K562 (cell line): ENCODE measurements around the gene DPY19L3. TPM values are rescaled to one million over a fixed set of nuclear protein-coding genes. Genes with fewer than 3 reads are reported as not detected.

Experiments
- ATAC-seq: fragments of 200-7000 bp; cut with Tn5 transposase; 3 replicates; pipeline ENCODE4 v1.9.1; 2020; ENCODE audit warnings: moderate library complexity
- BruUV-seq: library from RNA; stranded (reverse); fragments of 400-500 nt; replicated peaks from 2 replicates; lab custom pipeline; 2021; lab: Mats Ljungman, UMichigan
- CTCF ChIA-PET: fragments of 300-600 bp; formaldehyde crosslinking; extraction: SDS; loops from one replicate; lab custom pipeline; 2021; ENCODE audit warnings: low intra/inter-chr PET ratio; lab: Yijun Ruan, JAX
- POLR2A ChIA-PET: fragments of 300-600, 350-650 bp; sonication (Branson Sonifier 250); formaldehyde crosslinking; extraction: SDS; loops from one replicate; lab custom pipeline; 2021; ENCODE audit warnings: antibody characterized with exemption, inconsistent platforms; lab: Yijun Ruan, JAX
- DNase-seq, 4 experiments: peaks; one replicate each; pipeline versions ENCODE4 v3.0.0 to v3.0.0-alpha.2; 2011 to 2018; ENCODE audit warnings: low spot score in 3 of 4, mixed read lengths in 3 of 4; ENCODE audit errors: extremely low read depth in 1 of 4
- FAIRE-seq: peaks from 2 replicates; lab custom pipeline; 2011; peaks lifted over from hg19 to GRCh38; lab: Jason Lieb, UNC
- H2AFZ ChIP-seq: 2 replicates; pipeline ENCODE4 v1.6.0; 2011; ENCODE audit warnings: low read depth, low read length, control low read depth, inconsistent platforms
- H3K27ac ChIP-seq: fragments of 200-600 bp; 3 replicates; pipeline ENCODE4 v1.8.0; 2011; ENCODE audit warnings: low read depth, mild to moderate bottlenecking, control low read depth, inconsistent platforms, low read length, moderate library complexity, mixed read lengths; ENCODE audit errors: extremely low read depth
- H3K27me3 ChIP-seq, 2 experiments: fragments of 300-600 bp in 1 of 2; 2 replicates in 1 of 2; 3 replicates in 1 of 2; pipeline versions ENCODE4 v1.6.0 to v1.8.0; 2011; ENCODE audit warnings: inconsistent platforms in 2 of 2, low read length in 2 of 2, mild to moderate bottlenecking in 1 of 2, mixed read lengths in 1 of 2, moderate library complexity in 1 of 2; ENCODE audit not compliant: control insufficient read depth in 2 of 2, insufficient read depth in 2 of 2
- H3K36me3 ChIP-seq: fragments of 300-600 bp; 3 replicates; pipeline ENCODE4 v1.8.0; 2011; ENCODE audit warnings: mild to moderate bottlenecking, low read length, inconsistent platforms; ENCODE audit not compliant: control insufficient read depth, insufficient read depth
- H3K4me1 ChIP-seq, 2 experiments: fragments of 200-600 bp in 1 of 2; replicated peaks in 1 of 2; 2 replicates in 1 of 2; 3 replicates in 1 of 2; pipeline versions ENCODE4 v1.5.1 to v1.8.0; 2011; ENCODE audit warnings: inconsistent platforms in 2 of 2, low read length in 2 of 2, mild to moderate bottlenecking in 1 of 2, mixed read lengths in 1 of 2, moderate library complexity in 1 of 2; ENCODE audit not compliant: control insufficient read depth in 2 of 2, insufficient read depth in 2 of 2
- H3K4me2 ChIP-seq: 2 replicates; pipeline ENCODE4 v1.6.1; 2011; ENCODE audit warnings: low read length, control low read depth, inconsistent platforms, mixed read lengths; ENCODE audit not compliant: insufficient read depth
- H3K4me3 ChIP-seq: fragments of 200-600 bp; sonication (generic), shearing (Covaris generic); 2 replicates; pipeline ENCODE4 v1.5.1; 2016; ENCODE audit warnings: control low read depth, inconsistent platforms
- H3K79me2 ChIP-seq: fragments of 200-600 bp; 3 replicates; pipeline ENCODE4 v1.8.0; 2011; ENCODE audit warnings: low read length, inconsistent platforms; ENCODE audit not compliant: control insufficient read depth, insufficient read depth
- H3K9ac ChIP-seq, 2 experiments: 2 replicates each; pipeline versions ENCODE4 v1.6.0 to v1.6.1; 2011; ENCODE audit warnings: low read depth in 2 of 2, low read length in 2 of 2, control low read depth in 1 of 2, inconsistent platforms in 1 of 2, mild to moderate bottlenecking in 1 of 2, mixed read lengths in 1 of 2; ENCODE audit not compliant: insufficient read depth in 1 of 2
- H3K9me1 ChIP-seq: one replicate; pipeline ENCODE4 v1.6.0; 2011; ENCODE audit warnings: inconsistent platforms, mild to moderate bottlenecking, low read length, moderate library complexity; ENCODE audit not compliant: control insufficient read depth, insufficient read depth
- H3K9me3 ChIP-seq: replicated peaks from 2 replicates; pipeline ENCODE4 v1.5.1; 2011; ENCODE audit warnings: low read depth, low read length, inconsistent platforms; ENCODE audit not compliant: control insufficient read depth, insufficient read depth
- H4K20me1 ChIP-seq: replicated peaks from 2 replicates; pipeline ENCODE4 v1.6.1; 2011; ENCODE audit warnings: low read length, inconsistent platforms, mixed read lengths; ENCODE audit not compliant: control insufficient read depth, insufficient read depth
- BDP1 ChIP-seq: IDR thresholded peaks from 3 replicates; pipeline ENCODE4 v1.6.1; 2011; ENCODE audit not compliant: insufficient read length, insufficient read depth
- DACH1 ChIP-seq: fragments of 450-650 bp; IDR thresholded peaks from 2 replicates; pipeline ENCODE4 v1.6.1; 2018; ENCODE audit not compliant: partially characterized antibody
- HDAC1 ChIP-seq, 2 experiments: fragments of 450-650 bp; IDR thresholded peaks; 2 replicates each; pipeline ENCODE4 v1.6.1; 2016 to 2017; ENCODE audit warnings: inconsistent platforms in 1 of 2, mild to moderate bottlenecking in 1 of 2, moderate library complexity in 1 of 2
- HDAC6 ChIP-seq: IDR thresholded peaks from 2 replicates; pipeline ENCODE4 v1.6.1; 2012; ENCODE audit warnings: low read depth, mild to moderate bottlenecking, control low read depth, inconsistent platforms, low read length, moderate library complexity
- HLTF ChIP-seq: fragments of 450-650 bp; IDR thresholded peaks from 2 replicates; pipeline ENCODE4 v1.6.1; 2016
- MAFK ChIP-seq: IDR thresholded peaks from 2 replicates; pipeline ENCODE4 v1.6.1; 2011; ENCODE audit warnings: low read length, improper control_type of control experiment
- PHF20 ChIP-seq: fragments of 450-650 bp; IDR thresholded peaks from 2 replicates; pipeline ENCODE4 v1.6.1; 2018; ENCODE audit not compliant: partially characterized antibody
- RFX5 ChIP-seq: IDR thresholded peaks from 2 replicates; pipeline ENCODE4 v1.6.1; 2011; ENCODE audit warnings: low read depth, mild to moderate bottlenecking, improper control_type of control experiment, low read length
- WGBS: fragments of 100-300 bp; shearing (Covaris generic); methylation state at CpG from one replicate; pipeline ENCODE4 v1.1.6; 2016; ENCODE audit warnings: low coverage, mixed read lengths; ENCODE audit not compliant: insufficient coverage; ENCODE audit errors: missing lambda C conversion rate; 5-methylcytosine and 5-hydroxymethylcytosine counted together
- in situ Hi-C: fragments of 300-500 bp; cut with MboI; formaldehyde crosslinking; loops from 4 replicates; pipeline ENCODE4 v1.15.0; 2018; ENCODE audit warnings: inconsistent platforms, mixed read lengths
- intact Hi-C: fragments of 100-400 bp; cut with micrococcal nuclease; formaldehyde crosslinking; loops from 2 replicates; pipeline ENCODE4 v1.14.2; 2022
- polyA plus RNA-seq, 8 experiments: library from polyadenylated mRNA; depleted of rRNA in 4 of 8; stranded (reverse) in 5 of 8; unstranded in 3 of 8; fragments of >200 nt; fragmentation: Nextera tagmentation in 2 of 8; fragmentation: Illumina TruSeq in 1 of 8; extraction: Ambion mirVana in 2 of 8; extraction: Trizol in 1 of 8; gene quantifications; 2 replicates each; pipeline versions ENCODE4 v1.2.1 to v1.2.3, GENCODE V29; 2011 to 2014; ENCODE audit warnings: inconsistent platforms in 1 of 8, missing spikeins in 1 of 8
- total RNA-seq, 7 experiments: library from RNA; depleted of rRNA in 6 of 7; stranded (reverse); fragments of >200 nt in 6 of 7; fragmentation: Illumina TruSeq in 2 of 7; extraction: Trizol in 2 of 7; gene quantifications; 2 replicates each; pipeline versions ENCODE4 v1.2.1 to v1.2.3, GENCODE V29; 2011 to 2021; ENCODE audit warnings: low replicate concordance in 1 of 7
- TF ChIP-seq, protein P1 (sequence below): fragments of 450-650 bp; conservative IDR thresholded peaks from 2 replicates; pipeline ENCODE4 v1.6.1; 2016; ENCODE audit warnings: missing genetic modification characterization, low read depth, mild to moderate bottlenecking, control low read depth, missing compliant biosample characterization
- TF ChIP-seq, protein P2 (sequence below): fragments of 250-450 bp; sonication (Bioruptor Pico); IDR thresholded peaks from 2 replicates; pipeline ENCODE4 v1.4.0; 2020

Gene DPY19L3
- total and polyA plus RNA-seq, 9 of the 15 experiments (the other 6 are each of a cell fraction or from before 2014, with no cell fraction given), result 4.7 to 39.2 (median 22.0) TPM

GRCh38 chr19:32469795-32470194 lies 64.2 kb downstream of the DPY19L3 start:
- POLR2A ChIA-PET, result no interaction called here

GRCh38 chr19:32471095-32471494 lies 65.5 kb downstream of the DPY19L3 start:
- ATAC-seq (no peak), DNase-seq (no peak), FAIRE-seq (no peak)
- CTCF ChIA-PET, result no interaction called here
- H3K27me3 ChIP-seq, result no peaks in the 10 kb centered on the region
- no peaks in the 10 kb centered on the region for H3K4me1 ChIP-seq
- H3K36me3 ChIP-seq, result peaks cover 34% of the 10 kb centered on the region
- BruUV-seq, result no TSS peak
- H3K9ac ChIP-seq, result no peak overlapping the region
- intact Hi-C loops (no loop called here), in situ Hi-C loops (no loop called here)
- no peak overlapping the region for H3K27ac ChIP-seq
- no peak overlapping the region for H2AFZ ChIP-seq
- no peak overlapping the region for H3K4me2 ChIP-seq
- WGBS, result 83% methylated on average over 7 of the region's 7 CpGs
- H3K9me1 ChIP-seq, result no peaks in the 10 kb centered on the region
- H3K79me2 ChIP-seq, result no peaks in the 10 kb centered on the region
- POLR2A ChIA-PET, result no interaction called here
- H3K4me3 ChIP-seq, result no peak overlapping the region
- no peaks in the 10 kb centered on the region for H3K9me3 ChIP-seq
- H4K20me1 ChIP-seq, result no peaks in the 10 kb centered on the region
- TF ChIP-seq, protein P1, sequence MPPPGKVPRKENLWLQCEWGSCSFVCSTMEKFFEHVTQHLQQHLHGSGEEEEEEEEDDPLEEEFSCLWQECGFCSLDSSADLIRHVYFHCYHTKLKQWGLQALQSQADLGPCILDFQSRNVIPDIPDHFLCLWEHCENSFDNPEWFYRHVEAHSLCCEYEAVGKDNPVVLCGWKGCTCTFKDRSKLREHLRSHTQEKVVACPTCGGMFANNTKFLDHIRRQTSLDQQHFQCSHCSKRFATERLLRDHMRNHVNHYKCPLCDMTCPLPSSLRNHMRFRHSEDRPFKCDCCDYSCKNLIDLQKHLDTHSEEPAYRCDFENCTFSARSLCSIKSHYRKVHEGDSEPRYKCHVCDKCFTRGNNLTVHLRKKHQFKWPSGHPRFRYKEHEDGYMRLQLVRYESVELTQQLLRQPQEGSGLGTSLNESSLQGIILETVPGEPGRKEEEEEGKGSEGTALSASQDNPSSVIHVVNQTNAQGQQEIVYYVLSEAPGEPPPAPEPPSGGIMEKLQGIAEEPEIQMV (tag), result no peak
- TF ChIP-seq HDAC6, result no peak
- no peak for TF ChIP-seq HDAC1 (IDR thresholded peaks at IDR 0.05)
- TF ChIP-seq PHF20, result no peak
- TF ChIP-seq, protein P2, sequence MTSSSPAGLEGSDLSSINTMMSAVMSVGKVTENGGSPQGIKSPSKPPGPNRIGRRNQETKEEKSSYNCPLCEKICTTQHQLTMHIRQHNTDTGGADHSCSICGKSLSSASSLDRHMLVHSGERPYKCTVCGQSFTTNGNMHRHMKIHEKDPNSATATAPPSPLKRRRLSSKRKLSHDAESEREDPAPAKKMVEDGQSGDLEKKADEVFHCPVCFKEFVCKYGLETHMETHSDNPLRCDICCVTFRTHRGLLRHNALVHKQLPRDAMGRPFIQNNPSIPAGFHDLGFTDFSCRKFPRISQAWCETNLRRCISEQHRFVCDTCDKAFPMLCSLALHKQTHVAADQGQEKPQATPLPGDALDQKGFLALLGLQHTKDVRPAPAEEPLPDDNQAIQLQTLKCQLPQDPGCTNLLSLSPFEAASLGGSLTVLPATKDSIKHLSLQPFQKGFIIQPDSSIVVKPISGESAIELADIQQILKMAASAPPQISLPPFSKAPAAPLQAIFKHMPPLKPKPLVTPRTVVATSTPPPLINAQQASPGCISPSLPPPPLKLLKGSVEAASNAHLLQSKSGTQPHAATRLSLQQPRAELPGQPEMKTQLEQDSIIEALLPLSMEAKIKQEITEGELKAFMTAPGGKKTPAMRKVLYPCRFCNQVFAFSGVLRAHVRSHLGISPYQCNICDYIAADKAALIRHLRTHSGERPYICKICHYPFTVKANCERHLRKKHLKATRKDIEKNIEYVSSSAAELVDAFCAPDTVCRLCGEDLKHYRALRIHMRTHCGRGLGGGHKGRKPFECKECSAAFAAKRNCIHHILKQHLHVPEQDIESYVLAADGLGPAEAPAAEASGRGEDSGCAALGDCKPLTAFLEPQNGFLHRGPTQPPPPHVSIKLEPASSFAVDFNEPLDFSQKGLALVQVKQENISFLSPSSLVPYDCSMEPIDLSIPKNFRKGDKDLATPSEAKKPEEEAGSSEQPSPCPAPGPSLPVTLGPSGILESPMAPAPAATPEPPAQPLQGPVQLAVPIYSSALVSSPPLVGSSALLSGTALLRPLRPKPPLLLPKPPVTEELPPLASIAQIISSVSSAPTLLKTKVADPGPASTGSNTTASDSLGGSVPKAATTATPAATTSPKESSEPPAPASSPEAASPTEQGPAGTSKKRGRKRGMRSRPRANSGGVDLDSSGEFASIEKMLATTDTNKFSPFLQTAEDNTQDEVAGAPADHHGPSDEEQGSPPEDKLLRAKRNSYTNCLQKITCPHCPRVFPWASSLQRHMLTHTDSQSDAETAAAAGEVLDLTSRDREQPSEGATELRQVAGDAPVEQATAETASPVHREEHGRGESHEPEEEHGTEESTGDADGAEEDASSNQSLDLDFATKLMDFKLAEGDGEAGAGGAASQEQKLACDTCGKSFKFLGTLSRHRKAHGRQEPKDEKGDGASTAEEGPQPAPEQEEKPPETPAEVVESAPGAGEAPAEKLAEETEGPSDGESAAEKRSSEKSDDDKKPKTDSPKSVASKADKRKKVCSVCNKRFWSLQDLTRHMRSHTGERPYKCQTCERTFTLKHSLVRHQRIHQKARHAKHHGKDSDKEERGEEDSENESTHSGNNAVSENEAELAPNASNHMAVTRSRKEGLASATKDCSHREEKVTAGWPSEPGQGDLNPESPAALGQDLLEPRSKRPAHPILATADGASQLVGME (CRISPR knock-in tag), result no peak
- no peak for TF ChIP-seq MAFK
- no peak for TF ChIP-seq RFX5
- no peak for TF ChIP-seq DACH1
- no peak for TF ChIP-seq BDP1

More at GRCh38 chr19:32469795-32470194, 64.2 kb downstream of the DPY19L3 start:
- intact Hi-C loops (loop anchor here (10.0 kb wide), 1 partner anchor 95 kb away; no protein-coding TSS in a partner anchor), in situ Hi-C loops (no loop called here)
- ATAC-seq (no peak), FAIRE-seq (no peak), DNase-seq (no peak)
- Histone ChIP-seq H4K20me1 (no peaks in the 10 kb centered on the region), H3K27ac (no peak overlapping the region), H3K4me1 (no peaks in the 10 kb centered on the region), H3K36me3 (peaks cover 30% of the 10 kb centered on the region), H3K9me1 (no peaks in the 10 kb centered on the region), H3K4me2 (no peak overlapping the region), H3K27me3 (no peaks in the 10 kb centered on the region), H3K4me3 (no peak overlapping the region), H2AFZ (no peak overlapping the region), H3K9me3 (no peaks in the 10 kb centered on the region), H3K9ac (no peak overlapping the region), H3K79me2 (no peaks in the 10 kb centered on the region)
- CTCF ChIA-PET, result no interaction called here
- no TSS peak for BruUV-seq
- TF ChIP-seq HLTF, result no peak
- WGBS, result 97% methylated on average over 5 of the region's 5 CpGs
